HG02642 (cell line): ENCODE data around the gene TMEM200B.
"Not testable (repeated sequence)": the region's sequence is repeated elsewhere in the genome, so short reads cannot be mapped to it uniquely, and the experiment has no call there.

Source experiments
- ATAC-seq: cut with Tn5 transposase; IDR thresholded peaks from one replicate; pipeline ENCODE4 v1.9.1; 2021; ENCODE audit warnings: mild to moderate bottlenecking; ENCODE audit not compliant: unreplicated experiment, poor library complexity

TMEM200B gene

DNA sequence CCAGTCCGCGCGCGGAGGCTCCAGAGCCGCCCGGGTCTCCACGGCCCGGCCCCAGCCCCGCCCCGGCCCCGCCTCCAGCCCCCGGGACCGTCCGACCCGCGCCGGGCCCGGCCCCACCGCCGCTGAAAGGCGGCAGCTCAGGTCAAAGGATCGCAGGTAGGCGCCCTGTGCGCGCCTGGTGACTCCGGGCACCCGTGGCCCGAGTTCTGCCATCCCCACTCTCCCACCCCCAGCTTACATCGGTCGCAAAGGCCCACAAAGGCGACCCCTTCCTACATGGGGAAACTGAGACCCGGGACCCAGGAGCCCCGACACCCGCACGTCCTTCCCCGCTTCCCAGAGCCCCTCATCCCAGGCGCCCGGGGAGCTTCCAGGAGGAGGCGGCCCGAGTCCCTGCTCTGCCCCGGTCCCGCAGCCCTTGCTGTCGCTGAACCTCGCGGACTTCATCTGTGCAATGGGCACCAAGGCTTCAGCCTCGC is at the start of gene TMEM200B:
TMEM200B (minus strand) TSS at position 17 of the 479 bp plus-strand sequence. CDS start 2,075 bp downstream, outside the sequence.
- no peak for ATAC-seq

DNA sequence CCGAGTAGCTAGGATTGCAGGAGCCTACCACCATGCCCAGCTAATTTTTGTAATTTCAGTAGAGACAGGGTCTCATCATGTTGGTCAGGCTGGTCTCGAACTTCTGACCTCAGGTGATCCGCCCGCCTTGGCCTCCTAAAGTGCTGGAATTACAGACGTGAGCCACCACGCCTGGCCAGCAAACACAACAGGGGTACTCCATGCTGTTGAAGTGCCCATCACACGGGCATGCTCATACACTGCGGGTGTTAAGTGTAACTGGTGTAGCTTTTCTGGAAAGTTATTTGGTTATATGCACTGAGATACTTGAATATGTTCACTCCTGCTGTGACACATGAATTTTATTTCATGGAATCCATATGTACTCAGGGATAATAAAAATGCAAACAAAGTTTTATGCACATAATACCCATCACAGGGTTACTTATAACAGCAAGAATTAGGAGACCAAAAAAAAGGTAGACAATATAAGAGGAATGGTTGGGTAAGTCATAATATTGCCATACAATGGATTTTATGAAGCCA is 48.8 kb upstream of the TMEM200B start:
- ATAC-seq = no peak

DNA sequence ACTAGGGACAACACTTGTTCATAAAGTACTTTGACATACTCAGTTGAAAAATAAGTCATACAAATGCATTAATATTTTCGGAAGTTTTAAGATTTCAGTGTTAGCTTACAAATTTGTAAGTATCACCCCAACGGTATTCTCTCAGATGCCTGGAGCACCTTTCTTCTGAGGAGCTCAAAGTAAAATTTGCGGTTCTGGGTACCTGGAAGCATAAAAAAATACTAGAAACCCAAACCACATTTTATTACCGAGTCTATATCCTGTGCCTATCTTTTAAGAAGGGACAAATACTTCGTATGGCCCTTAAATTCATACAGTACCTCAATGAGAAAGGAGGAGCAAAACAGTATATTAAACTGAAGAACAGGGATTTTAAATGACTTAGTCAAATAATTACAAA is 47.8 kb upstream of the TMEM200B start:
- ATAC-seq = no peak

DNA sequence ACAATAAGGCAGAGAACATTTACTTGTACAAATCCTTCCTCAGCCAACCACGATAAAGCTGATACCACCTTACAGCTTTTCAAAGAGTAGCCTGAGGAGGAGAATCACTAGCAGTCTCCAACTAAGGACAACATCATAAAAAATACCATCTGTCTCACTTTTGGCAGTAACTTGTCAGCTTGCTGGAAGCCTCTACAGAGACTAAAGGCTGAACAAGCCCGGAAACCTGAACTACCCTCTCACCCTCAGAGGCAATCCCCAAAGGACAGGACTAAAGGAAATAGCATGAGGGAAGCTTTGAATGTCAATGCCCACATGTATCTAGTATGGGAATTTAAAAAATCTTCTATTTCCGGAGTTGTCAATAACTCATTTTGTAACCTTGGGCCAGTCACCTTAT is 47.4 kb upstream of the TMEM200B start:
- ATAC-seq = no peak

DNA sequence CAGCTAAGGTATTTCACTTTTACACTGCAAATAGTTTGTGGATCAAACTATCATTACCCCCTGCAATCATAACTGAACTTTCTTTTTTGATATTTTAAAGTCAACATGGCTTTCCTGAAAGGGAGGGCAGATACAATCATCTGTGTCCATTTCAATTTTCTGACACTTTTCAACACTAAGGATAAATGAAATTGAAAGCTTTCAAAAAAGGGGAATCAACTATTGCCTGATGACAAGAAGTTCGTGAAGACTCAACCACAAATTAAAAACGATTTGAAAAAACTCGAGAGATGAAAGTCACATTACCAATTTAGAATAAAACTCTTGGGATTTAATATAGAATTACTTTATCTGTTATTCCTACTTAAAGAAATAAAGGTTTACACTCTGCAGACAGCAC is 46.3 kb upstream of the TMEM200B start:
- ATAC-seq = no peak

DNA sequence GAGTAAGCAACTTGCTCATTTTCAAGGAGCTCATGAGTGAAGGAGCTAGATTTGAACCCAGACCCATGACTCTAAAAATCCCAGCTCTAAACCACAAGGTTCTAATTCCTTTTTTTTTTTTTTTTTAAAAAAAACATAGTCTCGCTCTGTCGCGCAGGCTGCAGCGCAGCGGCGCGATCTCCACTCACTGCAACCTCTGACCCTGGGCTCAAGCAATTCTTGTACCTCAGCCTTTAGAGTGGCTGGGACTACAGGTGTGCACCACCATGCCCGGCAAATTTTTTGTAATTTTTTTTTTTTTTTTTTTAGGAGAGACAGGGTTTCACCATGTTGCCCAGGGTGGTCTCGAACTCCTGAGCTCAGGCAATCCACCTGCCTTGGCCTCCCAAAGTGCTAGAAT is 44.2 kb upstream of the TMEM200B start:
- no peak for ATAC-seq

DNA sequence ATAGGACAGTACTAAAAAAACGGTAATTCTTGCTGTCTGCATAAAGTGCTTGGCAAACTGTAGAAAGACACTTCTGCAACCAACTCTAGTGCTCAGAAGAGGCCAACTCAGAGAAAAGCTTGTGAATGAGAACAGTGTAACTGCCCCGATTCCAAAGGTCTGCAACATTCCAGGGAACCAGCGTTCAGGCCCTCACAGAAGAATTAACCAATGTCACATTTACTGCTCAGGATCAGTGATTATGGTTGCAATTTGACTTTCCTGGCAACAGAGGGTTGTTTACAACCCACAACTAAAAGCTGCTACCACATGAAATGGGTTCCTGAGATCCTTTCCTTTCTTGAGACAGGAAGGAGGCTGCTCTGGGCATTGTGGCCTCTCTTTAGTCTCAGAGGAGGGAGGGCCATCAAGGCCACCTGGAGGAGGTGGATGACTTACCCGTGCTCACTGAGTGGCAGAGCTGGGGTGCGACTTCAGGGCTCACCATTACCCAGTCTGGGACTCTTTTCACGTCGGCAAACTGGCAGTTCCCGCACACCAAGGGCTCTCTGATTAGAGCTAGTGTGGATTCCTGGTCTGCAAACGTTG is 42.7 kb upstream of the TMEM200B start:
- ATAC-seq = no peak

DNA sequence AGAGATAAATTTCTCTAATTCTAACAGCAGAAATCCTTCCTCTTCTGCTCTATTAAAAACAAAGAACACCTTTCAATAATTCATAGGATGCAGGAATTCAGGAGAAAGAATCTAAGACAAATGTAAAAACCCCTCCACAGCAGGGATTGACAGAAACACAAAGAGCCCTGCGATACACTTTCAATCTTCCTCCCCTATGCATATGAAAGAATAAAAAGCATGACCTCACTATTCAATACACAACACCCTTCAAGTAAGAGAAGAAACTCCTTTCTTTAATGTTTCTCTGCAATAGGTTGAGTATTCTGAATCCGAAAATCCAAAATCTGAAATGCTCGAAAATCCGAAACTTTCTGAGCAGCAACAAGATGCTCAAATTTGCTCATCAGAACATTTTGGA is 40.9 kb upstream of the TMEM200B start:
- no peak for ATAC-seq

DNA sequence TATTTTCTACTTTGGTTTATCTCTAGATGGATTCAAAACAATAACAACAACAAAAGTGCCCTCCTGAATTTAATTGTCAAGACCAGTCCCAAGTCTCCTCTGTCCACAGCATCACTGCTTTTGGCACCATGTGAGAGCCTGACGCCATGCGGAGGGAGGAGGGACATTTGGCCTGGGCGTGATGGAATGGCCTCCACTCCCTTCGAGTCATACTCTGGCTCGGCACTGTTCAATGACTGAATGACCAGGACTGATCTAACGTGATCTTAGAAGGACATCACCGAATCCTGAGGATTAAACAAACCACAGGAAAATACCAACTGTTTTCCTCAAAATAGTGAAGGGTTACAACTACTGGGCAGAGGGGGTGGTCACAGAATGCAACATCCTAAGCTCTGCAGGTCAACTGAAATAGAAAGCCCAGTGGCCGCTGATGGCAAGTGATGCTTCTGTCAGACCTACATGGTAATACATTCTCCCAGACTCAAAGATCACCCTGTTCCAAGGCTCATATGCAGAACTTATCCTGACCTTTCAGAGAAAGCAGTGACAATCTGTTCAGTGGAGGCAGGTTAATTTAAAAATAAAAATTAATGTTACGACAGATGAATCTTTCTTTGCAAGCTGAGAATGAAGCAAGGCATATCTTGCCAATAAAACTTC is 38.9 kb upstream of the TMEM200B start:
- ATAC-seq = no peak

DNA sequence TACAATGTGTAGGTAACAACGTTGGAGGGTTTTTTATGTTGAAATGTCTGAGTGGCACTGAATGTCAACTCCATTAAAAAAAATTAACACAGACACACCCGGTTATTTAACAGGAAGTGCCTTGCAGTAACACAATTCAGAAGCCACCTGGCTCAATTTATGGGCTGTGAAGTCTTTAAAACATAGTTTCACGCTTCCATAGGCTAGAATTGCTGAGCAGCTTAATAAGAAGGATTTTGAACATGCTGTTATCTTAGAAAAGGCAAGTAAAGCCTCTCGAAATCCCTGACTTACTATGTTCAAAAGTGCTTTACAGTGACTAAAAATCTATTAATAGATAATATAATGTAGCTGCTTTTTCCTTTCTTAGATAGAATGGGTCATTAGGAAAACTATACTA is 38.3 kb upstream of the TMEM200B start:
- ATAC-seq = no peak

DNA sequence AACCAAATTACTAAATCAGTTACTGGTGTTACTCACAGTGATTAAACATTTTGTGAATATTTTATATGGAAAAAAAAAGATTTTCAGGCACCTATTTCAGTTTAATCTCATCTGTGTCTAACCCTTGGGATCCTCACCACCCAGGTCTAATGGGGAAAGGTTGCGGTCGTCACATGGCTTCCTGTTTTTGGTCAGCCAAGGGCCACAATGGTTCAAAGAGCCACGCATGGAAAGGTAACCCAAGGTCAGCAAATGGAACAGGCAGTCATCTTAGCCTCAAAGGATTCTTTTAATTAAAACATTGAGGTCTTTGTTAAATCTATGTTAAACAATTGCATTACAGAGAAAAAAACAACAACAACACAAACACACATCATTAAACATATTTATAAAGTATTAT is 36.1 kb upstream of the TMEM200B start:
- no peak for ATAC-seq

DNA sequence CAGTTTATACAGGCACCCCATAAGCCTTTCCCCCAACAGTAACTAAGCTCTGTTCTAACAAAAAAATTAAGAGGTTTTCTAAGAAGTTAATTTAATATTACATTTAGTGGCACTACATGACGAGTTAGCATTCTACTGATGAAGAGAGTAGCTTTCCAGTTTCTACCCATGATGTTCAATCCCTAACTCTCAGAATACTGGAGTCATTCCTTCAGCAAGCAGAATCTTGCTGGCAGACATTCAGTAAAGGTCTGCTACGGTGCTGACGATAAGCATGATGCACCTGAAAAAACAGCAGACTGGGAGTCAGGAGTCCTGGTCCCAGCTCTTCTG is 33.5 kb upstream of the TMEM200B start:
- ATAC-seq = no peak

DNA sequence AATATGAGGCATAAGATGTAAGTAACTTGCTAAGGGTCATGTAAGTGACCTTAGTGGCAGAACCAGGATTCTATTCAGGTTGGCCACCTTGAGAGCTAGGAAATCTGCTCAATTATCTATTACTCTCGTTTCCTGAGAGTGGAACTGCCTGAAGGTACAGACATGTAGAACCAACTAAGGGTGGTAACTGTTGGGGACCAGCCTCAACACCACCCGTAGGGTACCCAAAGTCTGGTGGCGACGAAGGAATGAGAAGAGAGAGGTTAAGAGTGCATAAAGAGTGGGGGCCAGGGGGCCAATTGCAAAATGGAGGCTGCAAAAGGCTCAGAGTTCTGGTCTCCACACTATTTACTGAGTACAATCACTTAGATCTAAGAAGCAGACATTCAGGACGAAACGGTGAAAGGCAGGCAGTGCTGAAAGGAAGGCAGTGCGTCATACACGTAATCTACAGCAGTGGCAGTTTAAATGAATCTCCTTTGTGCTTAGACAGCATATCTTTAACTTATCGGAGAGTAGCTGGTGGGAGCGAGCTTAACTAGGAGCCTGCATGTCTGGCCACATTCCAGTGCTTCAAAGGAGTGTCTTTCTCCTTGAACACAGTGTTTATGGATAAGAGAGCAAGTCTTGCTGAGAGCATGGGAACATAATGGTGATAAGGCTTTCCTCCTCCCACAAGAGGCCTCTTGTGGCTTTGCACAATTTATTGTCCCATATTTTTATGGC is 33.0 kb upstream of the TMEM200B start:
- ATAC-seq = no peak

DNA sequence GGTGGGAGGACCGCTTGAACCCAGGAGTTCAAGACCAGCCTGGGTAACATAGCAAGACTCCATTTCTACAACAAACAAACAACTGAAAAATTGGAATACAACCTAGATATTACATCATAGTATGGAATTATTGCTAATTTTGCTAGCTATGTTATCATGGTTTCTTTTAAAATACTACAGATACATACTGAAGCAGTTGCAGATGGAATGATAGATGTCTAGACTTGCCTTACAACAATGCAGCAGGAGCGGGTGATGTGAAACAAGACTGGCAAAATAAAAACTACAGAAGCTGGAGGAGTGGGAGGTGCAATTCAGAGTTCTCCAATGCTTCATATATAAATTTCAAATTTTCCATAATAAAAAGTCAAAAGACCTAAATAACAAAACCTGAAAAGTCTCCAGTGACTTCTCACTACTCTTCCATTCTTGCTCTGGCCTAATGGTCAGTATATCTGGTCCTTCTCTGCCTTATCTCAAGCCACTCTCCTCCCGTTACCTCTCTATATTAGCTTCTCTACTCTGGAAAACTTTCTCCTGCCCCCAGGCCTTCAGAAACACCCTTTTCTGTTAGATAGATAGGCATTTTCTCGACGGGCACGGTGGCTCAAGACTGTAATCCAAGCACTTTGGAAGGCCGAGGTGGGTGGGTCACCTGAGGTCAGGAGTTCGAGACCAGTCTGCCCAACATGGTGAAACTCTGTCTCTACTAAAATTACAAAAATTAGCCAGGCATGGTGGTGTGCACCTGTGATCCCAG is 28.5 kb upstream of the TMEM200B start:
- no peak for ATAC-seq

DNA sequence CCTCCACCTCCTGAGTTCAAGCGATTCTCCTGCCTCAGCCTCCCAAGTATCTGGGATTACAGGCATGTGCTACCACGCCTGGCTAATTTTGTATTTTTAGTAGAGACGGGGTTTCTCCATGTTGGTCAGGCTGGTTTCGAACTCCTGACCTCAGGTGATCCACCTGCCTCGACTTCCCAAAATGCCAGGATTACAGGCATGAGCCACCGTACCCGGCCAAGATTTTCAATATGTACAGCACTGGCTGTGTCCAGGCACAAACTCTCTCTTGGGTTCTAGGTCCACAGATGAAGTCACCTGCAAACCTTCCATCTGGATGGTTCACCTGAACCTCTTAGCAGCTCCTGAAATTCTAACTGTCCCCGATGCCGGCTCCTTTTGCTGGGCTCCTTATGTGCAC is 26.6 kb upstream of the TMEM200B start:
- ATAC-seq = not testable (repeated sequence)

DNA sequence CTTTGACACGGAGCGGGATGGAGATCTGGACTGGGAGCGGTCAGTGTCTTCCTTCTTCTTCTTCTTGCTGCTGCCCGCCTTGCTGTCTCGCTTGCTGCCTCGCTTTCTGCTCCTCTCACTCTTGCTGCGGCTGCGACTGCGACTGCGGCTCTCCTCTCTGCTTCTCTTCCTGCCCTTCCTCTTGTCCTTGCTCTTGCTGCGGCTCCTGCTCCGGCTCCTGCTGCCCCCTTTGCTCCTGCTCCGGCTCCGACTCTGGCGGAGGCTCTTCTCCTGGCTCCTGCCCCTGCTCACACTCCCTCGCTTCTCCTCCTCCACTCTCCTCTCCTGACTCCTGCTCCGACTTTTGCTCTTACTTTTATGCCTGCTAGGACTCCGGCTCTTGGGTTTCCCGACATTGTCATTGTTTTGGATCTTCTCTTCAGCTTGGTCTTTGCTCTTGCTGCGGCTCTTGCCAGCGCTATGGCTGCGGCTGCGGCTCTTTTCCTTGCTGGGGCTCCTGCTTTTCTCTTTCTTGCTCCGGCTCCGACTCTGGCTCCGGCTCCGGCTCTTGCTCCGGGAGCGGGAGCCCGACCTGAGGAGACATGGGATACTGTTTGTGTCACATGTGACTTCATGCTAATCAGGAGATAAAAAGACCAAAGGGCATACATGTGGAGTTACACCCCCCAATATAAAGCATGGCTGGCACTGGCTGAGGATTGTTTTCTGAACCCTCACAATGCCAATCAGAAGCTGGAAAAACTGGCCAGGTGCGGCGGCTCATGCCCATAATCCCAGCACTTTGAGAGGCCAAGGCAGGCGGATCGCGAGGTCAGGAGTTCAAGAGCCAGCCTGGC is 25.2 kb upstream of the TMEM200B start:
- ATAC-seq = no peak

DNA sequence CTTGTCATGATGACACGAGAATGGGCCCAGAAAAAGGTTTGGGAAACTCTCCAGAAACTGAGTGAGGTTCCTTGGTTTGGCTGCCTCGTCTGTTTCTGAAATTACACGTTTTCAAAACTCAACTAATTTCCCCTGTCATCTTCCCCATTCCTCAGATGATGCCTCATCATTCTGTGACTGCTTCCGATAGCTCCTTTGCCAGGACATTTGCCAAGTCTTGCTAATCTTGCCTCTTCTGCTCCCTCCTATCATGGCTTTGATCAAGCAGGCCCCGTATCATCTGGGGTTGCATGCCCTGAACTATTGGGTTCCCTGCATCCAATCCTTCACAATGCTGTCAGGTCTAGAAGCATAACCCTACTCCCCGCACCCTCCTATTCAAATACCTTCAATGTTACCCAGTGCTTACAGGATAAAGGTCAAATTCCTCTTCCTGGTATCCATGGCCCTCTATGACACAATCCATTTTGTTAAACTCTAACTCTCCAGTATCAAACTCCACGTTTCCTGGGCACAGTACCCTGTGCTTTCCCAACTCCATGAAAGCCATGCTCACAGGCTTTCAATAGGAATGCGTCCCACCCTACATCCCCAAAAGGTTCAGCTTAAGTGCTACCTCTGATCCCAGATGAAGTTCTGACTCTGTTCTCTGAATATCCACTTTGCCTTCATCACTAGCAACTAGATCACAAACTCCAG is 22.2 kb upstream of the TMEM200B start:
- no peak for ATAC-seq

DNA sequence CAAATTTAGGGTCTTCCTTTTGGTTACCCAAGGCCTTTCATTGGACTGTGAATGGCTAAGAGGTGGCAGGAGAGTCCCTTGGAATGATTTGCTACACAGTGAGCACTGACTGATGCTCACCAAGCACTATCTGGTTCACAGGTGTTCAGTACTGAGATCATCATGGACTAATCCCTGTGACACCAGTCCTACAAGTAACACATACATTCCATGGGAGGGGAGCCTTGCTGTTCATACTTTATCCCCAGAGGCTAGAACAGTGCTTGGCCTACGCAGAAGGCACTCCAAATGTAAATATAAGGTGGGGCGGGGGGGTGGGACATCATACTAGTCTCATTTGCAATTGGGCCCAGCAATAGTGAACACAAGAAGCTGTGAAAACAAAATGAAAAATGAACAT is 20.5 kb upstream of the TMEM200B start:
- no peak for ATAC-seq

DNA sequence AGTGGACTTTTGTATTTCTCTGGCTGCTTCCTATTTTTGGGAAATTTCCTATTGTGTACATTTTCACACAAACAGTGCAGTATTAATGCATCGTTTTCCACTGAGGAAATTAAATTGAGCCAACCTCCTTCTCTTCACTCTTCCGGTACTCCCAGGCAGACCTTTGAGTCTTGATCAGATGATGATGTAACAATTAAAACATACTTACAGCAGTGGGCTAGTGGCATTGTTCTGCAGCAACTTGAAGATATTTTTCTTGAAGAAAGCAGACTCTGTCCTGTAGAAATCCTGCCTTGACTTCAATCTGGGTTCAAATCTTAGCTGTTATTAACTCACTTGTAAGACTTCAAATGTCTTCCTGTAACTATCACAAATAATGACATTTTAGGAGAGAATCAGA is 19.0 kb upstream of the TMEM200B start:
- no peak for ATAC-seq
